K562 (cell line): ENCODE data around the gene CDS2. TPM values are rescaled to one million over a fixed set of nuclear protein-coding genes. Genes with fewer than 3 reads are reported as not detected.

Experiments
- CHAMP1 ChIP-seq: fragments of 450-650 bp; IDR thresholded peaks from 2 replicates; pipeline ENCODE4 v1.6.1; 2016; ENCODE audit warnings: mild to moderate bottlenecking
- CREB3 ChIP-seq: fragments of 450-650 bp; conservative IDR thresholded peaks from 2 replicates; pipeline ENCODE4 v1.6.1; 2016; ENCODE audit warnings: missing genetic modification characterization, low read depth, mild to moderate bottlenecking, missing compliant biosample characterization, moderate library complexity
- JUNB ChIP-seq: fragments of 450-650 bp; formaldehyde crosslinking; conservative IDR thresholded peaks from 2 replicates; pipeline ENCODE4 v1.4.0; 2020; ENCODE audit warnings: mild to moderate bottlenecking
- MXI1 ChIP-seq: IDR thresholded peaks from 2 replicates; pipeline ENCODE4 v1.6.1; 2011; ENCODE audit warnings: low read depth, mild to moderate bottlenecking, improper control_type of control experiment, low read length
- MYC ChIP-seq, 2 experiments: fragments of 250-450 bp in 1 of 2; sonication (Bioruptor Pico) in 1 of 2; IDR thresholded peaks; 2 replicates each; pipeline versions ENCODE4 v1.5.1 to v1.6.1; 2012 to 2021; ENCODE audit warnings: low read depth in 2 of 2, borderline replicate concordance in 1 of 2, improper control_type of control experiment in 1 of 2, low read length in 1 of 2, mild to moderate bottlenecking in 1 of 2, moderate library complexity in 1 of 2
- PHB ChIP-seq: fragments of 250-450 bp; sonication (Bioruptor Pico); IDR thresholded peaks from 2 replicates; pipeline ENCODE4 v1.5.0; 2021
- RB1 ChIP-seq: fragments of 450-650 bp; IDR thresholded peaks from 2 replicates; pipeline ENCODE4 v1.6.1; 2017; ENCODE audit warnings: low read depth, mild to moderate bottlenecking
- RFX1 ChIP-seq: fragments of 450-650 bp; IDR thresholded peaks from 2 replicates; pipeline ENCODE4 v1.6.1; 2016; ENCODE audit warnings: mild to moderate bottlenecking, moderate library complexity
- STAG1 ChIP-seq: sonication (generic); formaldehyde crosslinking; IDR thresholded peaks from 2 replicates; pipeline ENCODE4 v1.5.0; 2020; ENCODE audit warnings: missing genetic modification reagents, borderline replicate concordance
- ZBTB17 ChIP-seq: fragments of 450-650 bp; formaldehyde crosslinking; IDR thresholded peaks from 2 replicates; pipeline ENCODE4 v1.4.0; 2020; ENCODE audit warnings: mild to moderate bottlenecking
- ZNF175 ChIP-seq: fragments of 200-800 bp; sonication (Bioruptor generic); IDR thresholded peaks from 2 replicates; pipeline ENCODE4 v1.6.1; 2016; ENCODE audit warnings: low read depth, mild to moderate bottlenecking, missing genetic modification characterization, missing compliant biosample characterization
- ZNF75A ChIP-seq: fragments of 450-650 bp; formaldehyde crosslinking; IDR thresholded peaks from 2 replicates; pipeline ENCODE4 v1.4.0; 2020; ENCODE audit warnings: mild to moderate bottlenecking
- ZNF778 ChIP-seq: fragments of 450-650 bp; formaldehyde crosslinking; IDR thresholded peaks from 2 replicates; pipeline ENCODE4 v1.4.0; 2020; ENCODE audit warnings: mild to moderate bottlenecking, moderate library complexity
- ZNF785 ChIP-seq: fragments of 250-450 bp; sonication (Bioruptor Pico); IDR thresholded peaks from 2 replicates; pipeline ENCODE4 v1.4.0; 2020; ENCODE audit warnings: mild to moderate bottlenecking
- polyA plus RNA-seq, 8 experiments: library from polyadenylated mRNA; depleted of rRNA in 4 of 8; stranded (reverse) in 5 of 8; unstranded in 3 of 8; fragments of >200 nt; fragmentation: Nextera tagmentation in 2 of 8; fragmentation: Illumina TruSeq in 1 of 8; extraction: Ambion mirVana in 2 of 8; extraction: Trizol in 1 of 8; gene quantifications; 2 replicates each; pipeline versions ENCODE4 v1.2.1 to v1.2.3, GENCODE V29; 2011 to 2014; ENCODE audit warnings: inconsistent platforms in 1 of 8, missing spikeins in 1 of 8
- total RNA-seq, 7 experiments: library from RNA; depleted of rRNA in 6 of 7; stranded (reverse); fragments of >200 nt in 6 of 7; fragmentation: Illumina TruSeq in 2 of 7; extraction: Trizol in 2 of 7; gene quantifications; 2 replicates each; pipeline versions ENCODE4 v1.2.1 to v1.2.3, GENCODE V29; 2011 to 2021; ENCODE audit warnings: low replicate concordance in 1 of 7
- TF ChIP-seq, protein P1 (sequence below): sonication (generic); formaldehyde crosslinking; IDR thresholded peaks from 2 replicates; pipeline ENCODE4 v1.8.0; 2022; ENCODE audit warnings: mild to moderate bottlenecking, missing genetic modification reagents
- TF ChIP-seq, protein P2 (sequence below): fragments of 250-450 bp; sonication (Bioruptor Pico); IDR thresholded peaks from 2 replicates; pipeline ENCODE4 v1.8.0; 2022; ENCODE audit warnings: moderate library complexity, mild to moderate bottlenecking, inconsistent platforms

CDS2 gene
- total and polyA plus RNA-seq, 9 of the 15 experiments (the other 6 are each of a cell fraction or from before 2014, with no cell fraction given): 6.4 to 46.4 (median 12.2) TPM

GRCh38 chr20:5119435-5120184 lies 7.2 kb upstream of the CDS2 start, which contains the start of gene PCNA (continued):
- no peak for TF ChIP-seq CHAMP1
- no peak for TF ChIP-seq ZNF785 (CRISPR knock-in tag)
- TF ChIP-seq RFX1: no peak
- TF ChIP-seq, protein P1, sequence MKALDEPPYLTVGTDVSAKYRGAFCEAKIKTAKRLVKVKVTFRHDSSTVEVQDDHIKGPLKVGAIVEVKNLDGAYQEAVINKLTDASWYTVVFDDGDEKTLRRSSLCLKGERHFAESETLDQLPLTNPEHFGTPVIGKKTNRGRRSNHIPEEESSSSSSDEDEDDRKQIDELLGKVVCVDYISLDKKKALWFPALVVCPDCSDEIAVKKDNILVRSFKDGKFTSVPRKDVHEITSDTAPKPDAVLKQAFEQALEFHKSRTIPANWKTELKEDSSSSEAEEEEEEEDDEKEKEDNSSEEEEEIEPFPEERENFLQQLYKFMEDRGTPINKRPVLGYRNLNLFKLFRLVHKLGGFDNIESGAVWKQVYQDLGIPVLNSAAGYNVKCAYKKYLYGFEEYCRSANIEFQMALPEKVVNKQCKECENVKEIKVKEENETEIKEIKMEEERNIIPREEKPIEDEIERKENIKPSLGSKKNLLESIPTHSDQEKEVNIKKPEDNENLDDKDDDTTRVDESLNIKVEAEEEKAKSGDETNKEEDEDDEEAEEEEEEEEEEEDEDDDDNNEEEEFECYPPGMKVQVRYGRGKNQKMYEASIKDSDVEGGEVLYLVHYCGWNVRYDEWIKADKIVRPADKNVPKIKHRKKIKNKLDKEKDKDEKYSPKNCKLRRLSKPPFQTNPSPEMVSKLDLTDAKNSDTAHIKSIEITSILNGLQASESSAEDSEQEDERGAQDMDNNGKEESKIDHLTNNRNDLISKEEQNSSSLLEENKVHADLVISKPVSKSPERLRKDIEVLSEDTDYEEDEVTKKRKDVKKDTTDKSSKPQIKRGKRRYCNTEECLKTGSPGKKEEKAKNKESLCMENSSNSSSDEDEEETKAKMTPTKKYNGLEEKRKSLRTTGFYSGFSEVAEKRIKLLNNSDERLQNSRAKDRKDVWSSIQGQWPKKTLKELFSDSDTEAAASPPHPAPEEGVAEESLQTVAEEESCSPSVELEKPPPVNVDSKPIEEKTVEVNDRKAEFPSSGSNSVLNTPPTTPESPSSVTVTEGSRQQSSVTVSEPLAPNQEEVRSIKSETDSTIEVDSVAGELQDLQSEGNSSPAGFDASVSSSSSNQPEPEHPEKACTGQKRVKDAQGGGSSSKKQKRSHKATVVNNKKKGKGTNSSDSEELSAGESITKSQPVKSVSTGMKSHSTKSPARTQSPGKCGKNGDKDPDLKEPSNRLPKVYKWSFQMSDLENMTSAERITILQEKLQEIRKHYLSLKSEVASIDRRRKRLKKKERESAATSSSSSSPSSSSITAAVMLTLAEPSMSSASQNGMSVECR (CRISPR knock-in tag): peak; percentile 99
- no peak for TF ChIP-seq PHB (CRISPR knock-in tag)
- peak; percentile 83 for TF ChIP-seq MYC (IDR thresholded peaks at IDR 0.05; ENCODE audit: low read depth, low read length)
- TF ChIP-seq MYC (CRISPR knock-in tag; IDR thresholded peaks at IDR 0.05; ENCODE audit: borderline replicate concordance, low read depth): peak; percentile 88; the same call in 1 of the 2 replicates
- peak; percentile 88; the same call in 1 of the 2 replicates for TF ChIP-seq RB1
- no peak for TF ChIP-seq MXI1
- TF ChIP-seq CREB3 (tag): 0 out of 2 replicates have a peak, but pooled peaks have one; percentile 36
- TF ChIP-seq JUNB (CRISPR knock-in tag): no peak
- no peak for TF ChIP-seq ZNF75A (CRISPR knock-in tag)
- peak; percentile 72 for TF ChIP-seq STAG1 (CRISPR knock-in tag)
- 0 out of 2 replicates have a peak, but pooled peaks have one; percentile 34 for TF ChIP-seq ZBTB17 (CRISPR knock-in tag)
- TF ChIP-seq ZNF175 (CRISPR knock-in tag): peak; percentile 6; the same call in 1 of the 2 replicates
- TF ChIP-seq, protein P2, sequence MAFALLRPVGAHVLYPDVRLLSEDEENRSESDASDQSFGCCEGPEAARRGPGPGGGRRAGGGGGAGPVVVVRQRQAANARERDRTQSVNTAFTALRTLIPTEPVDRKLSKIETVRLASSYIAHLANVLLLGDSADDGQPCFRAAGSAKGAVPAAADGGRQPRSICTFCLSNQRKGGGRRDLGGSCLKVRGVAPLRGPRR (CRISPR knock-in tag): no peak
- TF ChIP-seq ZNF778 (CRISPR knock-in tag): no peak
